Left hindlimb (tissue), 1 donor: Measurements from ENCODE around the gene NLE1.
"Not testable (repeated sequence)": the region's sequence is repeated elsewhere in the genome, so short reads cannot be mapped to it uniquely, and the experiment has no call there.

Source experiments
- DNase-seq: peaks from one replicate; pipeline ENCODE4 v3.0.0-alpha.2; 2018

Gene NLE1

GRCh38 chr17:35127751-35128514, 14.2 kb downstream of the NLE1 start:
- DNase-seq = no peak

GRCh38 chr17:35121315-35121714, 20.8 kb downstream of the NLE1 start, which contains the start of gene FNDC8:
FNDC8 (plus strand) TSS chr17:35121615; CDS start chr17:35121694, 79 bp downstream.
- no peak for DNase-seq

GRCh38 chr17:35119370-35120165, 22.5 kb downstream of the NLE1 start, which contains the start of gene RAD51D:
RAD51D (minus strand) TSS chr17:35119860; CDS start chr17:35119613, 247 bp downstream.
- peak; percentile 82 for DNase-seq

GRCh38 chr17:35117984-35118383, 24.1 kb downstream of the NLE1 start:
- no peak for DNase-seq

- no peak for DNase-seq
These were observed 25.3 kb downstream of the NLE1 start for GRCh38 chr17:35116845-35117244.

GRCh38 chr17:35110791-35111190, 31.3 kb downstream of the NLE1 start:
- DNase-seq = not testable (repeated sequence)

GRCh38 chr17:35104844-35105450, 37.2 kb downstream of the NLE1 start:
- no peak for DNase-seq

- no peak for DNase-seq
These were observed 38.8 kb downstream of the NLE1 start for GRCh38 chr17:35103271-35103670.

GRCh38 chr17:35101725-35102124, 40.4 kb downstream of the NLE1 start:
- DNase-seq = no peak

- no peak for DNase-seq
These were observed 41.1 kb downstream of the NLE1 start for GRCh38 chr17:35101036-35101435.

- DNase-seq = no peak
These were observed 42.2 kb downstream of the NLE1 start for GRCh38 chr17:35099908-35100307.

GRCh38 chr17:35097776-35098175, 44.3 kb downstream of the NLE1 start:
- DNase-seq = no peak

- no peak for DNase-seq
These were observed 46.4 kb downstream of the NLE1 start for GRCh38 chr17:35095741-35096140.

GRCh38 chr17:35094902-35095301, 47.2 kb downstream of the NLE1 start:
- DNase-seq = no peak

GRCh38 chr17:35090707-35091106, 51.4 kb downstream of the NLE1 start:
- DNase-seq = not testable (repeated sequence)

- DNase-seq = no peak
These were observed 52.4 kb downstream of the NLE1 start for GRCh38 chr17:35089586-35090296.

GRCh38 chr17:35088881-35089585, 53.1 kb downstream of the NLE1 start:
- DNase-seq = peak; percentile 92

- peak; percentile 80 for DNase-seq
These were observed 53.7 kb downstream of the NLE1 start for GRCh38 chr17:35088356-35088880.

- peak; percentile 63 for DNase-seq
These were observed 54.3 kb downstream of the NLE1 start for GRCh38 chr17:35087731-35088355.

GRCh38 chr17:35086931-35087573, 55.1 kb downstream of the NLE1 start:
- no peak for DNase-seq

- DNase-seq = no peak
These were observed 55.9 kb downstream of the NLE1 start for GRCh38 chr17:35086164-35086563.
